Measurements from ENCODE around the gene PRRT1.
"Not testable (repeated sequence)": the region's sequence is repeated elsewhere in the genome, so short reads cannot be mapped to it uniquely, and the experiment has no call there.

PRRT1 gene

GRCh38 chr6:32190911-32191677, 39.4 kb upstream of the PRRT1 start:
- Mint-ChIP-seq H3K27me3 (ENCODE audit: low read depth) (no peaks in the 10 kb centered on the region), H3K9me3 (no peaks in the 10 kb centered on the region), H3K4me3 (peak overlapping the region; percentile 99), H3K27ac (peak overlapping the region; percentile 98), H3K4me1 (ENCODE audit: low read depth) (peaks cover 48% of the 10 kb centered on the region), H3K36me3 (ENCODE audit: low read depth) (peaks cover 47% of the 10 kb centered on the region)

DNA sequence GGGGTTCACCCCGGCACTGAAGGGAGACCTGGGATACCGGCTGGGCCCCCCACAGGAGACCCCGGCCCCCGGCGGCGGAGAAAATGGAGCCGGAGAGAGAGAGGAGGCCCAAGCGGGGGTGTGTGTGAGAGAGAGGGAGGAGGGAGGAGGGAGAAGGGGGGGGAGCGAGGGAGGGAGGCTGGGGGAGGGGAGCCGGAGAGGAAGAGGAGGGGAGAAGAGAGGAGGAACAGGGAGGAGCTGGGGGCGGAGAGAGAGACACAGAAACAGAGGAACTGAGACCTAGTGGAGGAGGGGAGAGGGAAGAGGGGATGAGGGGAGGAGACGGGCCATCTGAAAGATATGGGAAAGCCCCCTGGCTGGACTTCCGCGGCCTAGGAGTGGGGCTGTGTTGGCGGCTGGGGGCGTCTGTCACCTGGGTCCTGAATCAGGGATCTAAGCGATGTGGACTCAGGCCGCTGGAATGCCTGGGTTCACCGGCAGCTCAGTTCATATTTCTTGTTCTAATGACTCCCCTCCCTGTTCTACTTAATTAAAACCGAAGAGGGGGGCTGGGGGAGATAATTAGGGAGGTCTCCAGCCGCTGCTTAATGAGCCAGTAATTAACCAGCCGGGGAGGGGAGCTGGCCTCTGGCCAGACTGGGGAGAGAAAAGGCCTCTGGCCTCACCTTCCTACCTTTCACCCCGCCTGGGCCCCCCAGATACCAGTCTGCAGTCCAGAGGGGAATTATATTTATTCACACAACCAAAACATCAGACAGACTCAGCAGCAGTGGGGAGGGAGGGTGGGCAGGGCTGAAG, 38.5 kb upstream of the PRRT1 start, which contains the start of gene PBX2:
PBX2 (minus strand) TSS at position 149 of the 798 bp plus-strand sequence. CDS start 287 bp downstream, outside the sequence.
- Mint-ChIP-seq H3K4me1 (ENCODE audit: low read depth) (peaks cover 49% of the 10 kb centered on the region), H3K4me3 (peak within 1 kb of the TSS; percentile 99), H3K36me3 (ENCODE audit: low read depth) (peaks cover 52% of the 10 kb centered on the region), H3K9me3 (no peaks in the 10 kb centered on the region), H3K27me3 (ENCODE audit: low read depth) (no peaks in the 10 kb centered on the region), H3K27ac (peak within 1 kb of the TSS; percentile 98)

- H3K27ac Mint-ChIP-seq, result peak overlapping the region; percentile 92
- peaks cover 44% of the 10 kb centered on the region for H3K4me1 Mint-ChIP-seq (ENCODE audit: low read depth)
- no peaks in the 10 kb centered on the region for H3K9me3 Mint-ChIP-seq
- H3K4me3 Mint-ChIP-seq, result peak overlapping the region; percentile 96
- H3K27me3 Mint-ChIP-seq (ENCODE audit: low read depth), result no peaks in the 10 kb centered on the region
- H3K36me3 Mint-ChIP-seq (ENCODE audit: low read depth), result peaks cover 52% of the 10 kb centered on the region
These were observed 38.0 kb upstream of the PRRT1 start for GRCh38 chr6:32189742-32190053.

GRCh38 chr6:32189069-32189741, 37.5 kb upstream of the PRRT1 start:
- peak overlapping the region; percentile 96 for H3K4me3 Mint-ChIP-seq
- H3K27me3 Mint-ChIP-seq (ENCODE audit: low read depth), result no peaks in the 10 kb centered on the region
- H3K4me1 Mint-ChIP-seq (ENCODE audit: low read depth), result peaks cover 40% of the 10 kb centered on the region
- H3K9me3 Mint-ChIP-seq, result no peaks in the 10 kb centered on the region
- peak overlapping the region; percentile 92 for H3K27ac Mint-ChIP-seq
- H3K36me3 Mint-ChIP-seq (ENCODE audit: low read depth), result peaks cover 54% of the 10 kb centered on the region

- H3K4me3 Mint-ChIP-seq, result peak overlapping the region; percentile 96
- peaks cover 33% of the 10 kb centered on the region for H3K4me1 Mint-ChIP-seq (ENCODE audit: low read depth)
- no peaks in the 10 kb centered on the region for H3K9me3 Mint-ChIP-seq
- H3K27ac Mint-ChIP-seq, result peak overlapping the region; percentile 92
- peaks cover 55% of the 10 kb centered on the region for H3K36me3 Mint-ChIP-seq (ENCODE audit: low read depth)
- H3K27me3 Mint-ChIP-seq (ENCODE audit: low read depth), result no peaks in the 10 kb centered on the region
These were observed 36.8 kb upstream of the PRRT1 start for GRCh38 chr6:32188381-32189068.

GRCh38 chr6:32187725-32188380, 36.1 kb upstream of the PRRT1 start:
- Mint-ChIP-seq H3K4me3 (peak overlapping the region; percentile 46), H3K27ac (peak overlapping the region; percentile 71), H3K36me3 (ENCODE audit: low read depth) (peaks cover 58% of the 10 kb centered on the region), H3K4me1 (ENCODE audit: low read depth) (peaks cover 28% of the 10 kb centered on the region)
- not testable (repeated sequence) for H3K27me3 Mint-ChIP-seq (ENCODE audit: low read depth); H3K9me3 Mint-ChIP-seq

GRCh38 chr6:32187009-32187709, 35.4 kb upstream of the PRRT1 start:
- H3K9me3 Mint-ChIP-seq, result no peaks in the 10 kb centered on the region
- peak overlapping the region; percentile 57 for H3K4me3 Mint-ChIP-seq
- peak overlapping the region; percentile 89 for H3K27ac Mint-ChIP-seq
- peaks cover 60% of the 10 kb centered on the region for H3K36me3 Mint-ChIP-seq (ENCODE audit: low read depth)
- no peaks in the 10 kb centered on the region for H3K27me3 Mint-ChIP-seq (ENCODE audit: low read depth)
- peaks cover 28% of the 10 kb centered on the region for H3K4me1 Mint-ChIP-seq (ENCODE audit: low read depth)

GRCh38 chr6:32186151-32186840, 34.6 kb upstream of the PRRT1 start:
- not testable (repeated sequence) for H3K27me3 Mint-ChIP-seq (ENCODE audit: low read depth)
- Mint-ChIP-seq H3K36me3 (ENCODE audit: low read depth) (peaks cover 54% of the 10 kb centered on the region), H3K4me3 (peak overlapping the region; percentile 57)

GRCh38 chr6:32185681-32186131, 34.0 kb upstream of the PRRT1 start:
- peak overlapping the region; percentile 89 for H3K27ac Mint-ChIP-seq

More at GRCh38 chr6:32186151-32186840, 34.6 kb upstream of the PRRT1 start:
- not testable (repeated sequence) for H3K9me3 Mint-ChIP-seq
- Mint-ChIP-seq H3K27ac (peak overlapping the region; percentile 89), H3K4me1 (ENCODE audit: low read depth) (peaks cover 28% of the 10 kb centered on the region)

DNA sequence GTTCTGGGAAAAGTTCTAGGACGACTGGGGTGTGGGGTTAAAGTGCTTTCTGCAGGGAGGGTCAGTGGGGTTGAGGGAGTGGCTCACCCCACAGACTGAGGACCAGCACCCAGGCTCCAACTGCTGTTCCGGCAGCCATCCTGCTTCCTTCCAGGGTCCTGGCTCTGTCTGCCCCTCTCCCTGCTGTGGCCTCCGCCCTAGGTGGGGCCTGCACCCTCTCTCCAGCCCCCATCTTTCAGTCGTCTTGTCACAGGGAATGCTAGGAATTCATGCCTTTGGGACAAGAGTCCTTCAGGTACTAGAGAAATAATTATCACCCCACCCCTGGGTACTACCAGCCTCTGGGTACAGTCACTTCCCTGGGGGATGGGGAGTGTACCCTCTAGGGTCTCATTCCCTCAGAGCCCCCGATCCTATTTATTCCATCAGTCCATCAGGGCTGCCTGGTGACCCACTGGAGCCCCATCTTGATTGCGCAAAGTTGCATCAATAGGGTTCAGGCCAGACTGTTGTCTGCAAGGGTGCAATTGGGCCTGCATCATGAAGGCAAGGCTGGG, 32.4 kb upstream of the PRRT1 start, which contains the start of gene AGER:
AGER (minus strand) TSS at position 170 of the 557 bp plus-strand sequence; CDS start at position 139, 31 bp downstream.
- Mint-ChIP-seq H3K27ac (no peak within 1 kb of the TSS), H3K9me3 (no peaks in the 10 kb centered on the region), H3K4me3 (no peak within 1 kb of the TSS), H3K36me3 (ENCODE audit: low read depth) (peaks cover 53% of the 10 kb centered on the region), H3K4me1 (ENCODE audit: low read depth) (peaks cover 38% of the 10 kb centered on the region), H3K27me3 (ENCODE audit: low read depth) (no peaks in the 10 kb centered on the region)

More at GRCh38 chr6:32185681-32186131, 34.0 kb upstream of the PRRT1 start:
- H3K36me3 Mint-ChIP-seq (ENCODE audit: low read depth), result peaks cover 52% of the 10 kb centered on the region
- H3K27me3 Mint-ChIP-seq (ENCODE audit: low read depth); H3K9me3 Mint-ChIP-seq: not testable (repeated sequence)
- peak overlapping the region; percentile 56 for H3K4me3 Mint-ChIP-seq
- H3K4me1 Mint-ChIP-seq (ENCODE audit: low read depth), result peaks cover 30% of the 10 kb centered on the region

DNA sequence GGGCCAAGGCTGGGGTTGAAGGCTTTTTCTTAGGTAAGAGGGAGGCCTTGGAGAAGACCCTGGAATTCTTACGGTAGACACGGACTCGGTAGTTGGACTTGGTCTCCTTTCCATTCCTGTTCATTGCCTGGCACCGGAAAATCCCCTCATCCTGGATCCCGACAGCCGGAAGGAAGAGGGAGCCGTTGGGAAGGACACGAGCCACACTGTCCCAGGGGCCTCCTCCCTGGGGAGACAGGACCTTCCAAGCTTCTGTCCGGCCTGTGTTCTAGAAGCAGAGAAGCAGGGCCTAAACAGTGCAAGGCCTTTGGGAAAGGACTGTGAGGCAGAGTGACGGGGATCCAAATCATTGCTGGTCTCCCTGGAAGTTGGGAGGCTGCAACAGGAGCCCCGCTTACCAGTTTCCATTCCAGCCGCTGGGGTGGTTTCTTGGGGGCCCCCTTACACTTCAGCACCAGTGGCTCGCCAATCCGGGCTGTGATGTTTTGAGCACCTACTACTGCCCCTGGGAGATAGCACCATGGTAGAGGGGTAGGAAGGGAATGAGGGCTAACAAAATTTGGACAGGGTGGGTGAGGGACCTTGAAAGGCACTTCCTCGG, 31.8 kb upstream of the PRRT1 start:
- Mint-ChIP-seq H3K4me3 (no peak overlapping the region), H3K4me1 (ENCODE audit: low read depth) (peaks cover 38% of the 10 kb centered on the region), H3K9me3 (no peaks in the 10 kb centered on the region), H3K27ac (no peak overlapping the region), H3K27me3 (ENCODE audit: low read depth) (no peaks in the 10 kb centered on the region), H3K36me3 (ENCODE audit: low read depth) (peaks cover 47% of the 10 kb centered on the region)

- no peak overlapping the region for H3K27ac Mint-ChIP-seq
- H3K4me3 Mint-ChIP-seq, result no peak overlapping the region
- H3K4me1 Mint-ChIP-seq (ENCODE audit: low read depth), result peaks cover 38% of the 10 kb centered on the region
- H3K36me3 Mint-ChIP-seq (ENCODE audit: low read depth), result peaks cover 47% of the 10 kb centered on the region
- H3K9me3 Mint-ChIP-seq, result no peaks in the 10 kb centered on the region
- no peaks in the 10 kb centered on the region for H3K27me3 Mint-ChIP-seq (ENCODE audit: low read depth)
These were observed 31.3 kb upstream of the PRRT1 start for GRCh38 chr6:32183030-32183429.

All from T-helper 1 cell treated with Interleukin-12 subunit alpha and Interleukin-12 subunit beta and Interleukin-4 antibody, amounts not matched to agents 30 μg/mL and 1 μg/mL, for 36 hours (primary cell).